HCT116 (cell line): Measurements from ENCODE around the gene EN2. TPM values are rescaled to one million over a fixed set of nuclear protein-coding genes. Genes with fewer than 3 reads are reported as not detected.

Source experiments
- ATAC-seq: fragments of 200-7000 bp; cut with Tn5 transposase; 2 replicates; pipeline ENCODE4 v1.9.1; 2020; ENCODE audit warnings: mild to moderate bottlenecking, moderate library complexity
- BruUV-seq: library from RNA; stranded (reverse); fragments of 400-500 nt; replicated peaks from 2 replicates; lab custom pipeline; 2021; lab: Mats Ljungman, UMichigan
- CTCF ChIA-PET: fragments of 300-600 bp; sonication (Branson Sonifier 250); formaldehyde crosslinking; loops from one replicate; lab custom pipeline; 2021; ENCODE audit warnings: antibody characterized with exemption; lab: Charles Lee
- POLR2A ChIA-PET: fragments of 300-600, 350-600 bp; sonication (Branson Sonifier 250); formaldehyde crosslinking; loops from one replicate; lab custom pipeline; 2021; ENCODE audit warnings: antibody characterized with exemption; lab: Charles Lee
- RAD21 ChIA-PET, 2 experiments: fragments of 300-600 bp; sonication (Branson Sonifier 250); formaldehyde crosslinking; loops; one replicate each; lab custom pipeline; 2023; ENCODE audit warnings: low total read pairs in 2 of 2; ENCODE audit not compliant: uncharacterized antibody in 2 of 2, unreplicated experiment in 2 of 2, low non-redundant PET in 1 of 2; lab: Charles Lee
- DNase-seq: peaks from one replicate; pipeline ENCODE4 v3.0.0-alpha.2; 2010; ENCODE audit warnings: low read depth, low spot score
- H2AFZ ChIP-seq: fragments of 200-600 bp; shearing (Covaris generic), sonication (generic); 2 replicates; pipeline ENCODE4 v1.6.1; 2017; ENCODE audit warnings: low read depth, mixed run types, mixed read lengths, antibody characterized with exemption, low read length; ENCODE audit not compliant: poor library complexity, severe bottlenecking
- H3K27ac ChIP-seq: 2 replicates; pipeline ENCODE4 v1.5.1; 2012; ENCODE audit warnings: low read depth, low read length
- H3K27me3 ChIP-seq: fragments of 200-600 bp; sonication (generic); 2 replicates; pipeline ENCODE4 v1.6.1; 2016; ENCODE audit warnings: mixed run types, low read length, mixed read lengths; ENCODE audit not compliant: insufficient read depth
- H3K36me3 ChIP-seq, 2 experiments: fragments of 200-500 bp in 1 of 2; fragments of 200-600 bp in 1 of 2; sonication (Bioruptor generic) in 1 of 2; sonication (generic) in 1 of 2; 2 replicates each; pipeline versions ENCODE4 v1.5.1 to v1.6.1; 2014 to 2016; ENCODE audit warnings: low read length in 2 of 2, inconsistent platforms in 1 of 2, mixed read lengths in 1 of 2, mixed run types in 1 of 2; ENCODE audit not compliant: insufficient read depth in 2 of 2, control insufficient read depth in 1 of 2
- H3K4me1 ChIP-seq, 2 experiments: fragments of 200-600 bp in 1 of 2; sonication (generic) in 1 of 2; 2 replicates each; pipeline versions ENCODE4 v1.5.1 to v1.6.1; 2012 to 2017; ENCODE audit warnings: low read length in 2 of 2, inconsistent platforms in 1 of 2, mild to moderate bottlenecking in 1 of 2, mixed read lengths in 1 of 2, mixed run types in 1 of 2, moderate library complexity in 1 of 2; ENCODE audit not compliant: insufficient read depth in 2 of 2, control insufficient read depth in 1 of 2
- H3K4me2 ChIP-seq: fragments of 200-600 bp; sonication (generic); 2 replicates; pipeline ENCODE4 v1.6.1; 2017; ENCODE audit warnings: mixed run types, low read length, mixed read lengths
- H3K4me3 ChIP-seq, 2 experiments: fragments of 200-600 bp in 1 of 2; sonication (generic) in 1 of 2; replicated peaks in 1 of 2; 2 replicates each; pipeline ENCODE4 v1.5.1; 2011 to 2016; ENCODE audit warnings: low read length in 2 of 2, control low read depth in 1 of 2, low read depth in 1 of 2, mild to moderate bottlenecking in 1 of 2, mixed read lengths in 1 of 2, mixed run types in 1 of 2
- H3K79me2 ChIP-seq: fragments of 200-600 bp; sonication (generic); 2 replicates; pipeline ENCODE4 v1.6.1; 2017; ENCODE audit warnings: mild to moderate bottlenecking, mixed run types, low read length, moderate library complexity, mixed read lengths; ENCODE audit not compliant: insufficient read depth
- H3K9ac ChIP-seq: fragments of 200-600 bp; sonication (generic); 2 replicates; pipeline ENCODE4 v1.6.1; 2016; ENCODE audit warnings: low read length, mixed read lengths
- H3K9me2 ChIP-seq: fragments of 200-600 bp; sonication (generic), shearing (Covaris generic); 2 replicates; pipeline ENCODE4 v1.6.1; 2017; ENCODE audit warnings: mixed run types, mild to moderate bottlenecking, moderate library complexity; ENCODE audit not compliant: insufficient read depth
- H3K9me3 ChIP-seq, 2 experiments: fragments of 200-500 bp in 1 of 2; fragments of 200-600 bp in 1 of 2; sonication (Bioruptor generic) in 1 of 2; sonication (generic) in 1 of 2; 2 replicates each; pipeline ENCODE4 v1.6.1; 2014 to 2017; ENCODE audit warnings: low read length in 2 of 2, mixed read lengths in 2 of 2, inconsistent platforms in 1 of 2, low read depth in 1 of 2, mild to moderate bottlenecking in 1 of 2, mixed run types in 1 of 2, moderate library complexity in 1 of 2; ENCODE audit not compliant: control insufficient read depth in 1 of 2, insufficient read depth in 1 of 2
- H4K20me1 ChIP-seq: fragments of 200-600 bp; sonication (generic), shearing (Covaris generic); 2 replicates; pipeline ENCODE4 v1.6.1; 2017; ENCODE audit warnings: mixed run types, mild to moderate bottlenecking, moderate library complexity; ENCODE audit not compliant: insufficient read depth
- ATF3 ChIP-seq: IDR thresholded peaks from 2 replicates; pipeline ENCODE4 v1.6.1; 2012
- CBX3 ChIP-seq: IDR thresholded peaks from 2 replicates; pipeline ENCODE4 v1.6.1; 2012; ENCODE audit warnings: low read depth
- ELF1 ChIP-seq: IDR thresholded peaks from 2 replicates; pipeline ENCODE4 v1.6.1; 2012; ENCODE audit warnings: low read depth, borderline replicate concordance
- EZH2 ChIP-seq: fragments of 200-600 bp; sonication (generic); IDR thresholded peaks from 2 replicates; pipeline ENCODE4 v1.6.1; 2017; ENCODE audit warnings: antibody characterized with exemption, mixed run types
- FOSL1 ChIP-seq: IDR thresholded peaks from 2 replicates; pipeline ENCODE4 v1.6.1; 2012; ENCODE audit warnings: low read depth
- POLR2A ChIP-seq: IDR thresholded peaks from 2 replicates; pipeline ENCODE4 v1.7.0; 2011; ENCODE audit warnings: borderline replicate concordance; ENCODE audit not compliant: insufficient read depth, insufficient read length; ENCODE audit errors: extremely low read depth
- POLR2AphosphoS5 ChIP-seq: IDR thresholded peaks from 2 replicates; pipeline ENCODE4 v1.6.1; 2011; ENCODE audit warnings: mild to moderate bottlenecking, low read depth, low read length, moderate library complexity
- RAD21 ChIP-seq: IDR thresholded peaks from 2 replicates; pipeline ENCODE4 v1.6.1; 2012; ENCODE audit warnings: low read depth, mild to moderate bottlenecking
- SIN3A ChIP-seq: IDR thresholded peaks from 2 replicates; pipeline ENCODE4 v1.6.1; 2012; ENCODE audit warnings: low read depth
- YY1 ChIP-seq: IDR thresholded peaks from 2 replicates; pipeline ENCODE4 v1.6.1; 2011; ENCODE audit warnings: low read length, low read depth, moderate library complexity, mild to moderate bottlenecking; ENCODE audit not compliant: insufficient replicate concordance; ENCODE audit errors: extremely low read depth
- ZBTB33 ChIP-seq: IDR thresholded peaks from 2 replicates; pipeline ENCODE4 v1.6.1; 2011; ENCODE audit warnings: mild to moderate bottlenecking, low read length, moderate library complexity; ENCODE audit not compliant: insufficient replicate concordance; ENCODE audit errors: extremely low read depth
- intact Hi-C: fragments of 100-400 bp; cut with micrococcal nuclease; formaldehyde crosslinking; loops from 2 replicates; pipeline ENCODE4 v1.10.0; 2022
- total RNA-seq: library from RNA; stranded (reverse); gene quantifications from one replicate; pipeline ENCODE4 v1.2.1, GENCODE V29; 2021; ENCODE audit not compliant: unreplicated experiment

Gene EN2
- total RNA-seq, 1 experiment from 2014 or later: 0.32 TPM

- DNase-seq (no peak), ATAC-seq (no peak)
- Histone ChIP-seq H3K27me3 (no peaks in the 10 kb centered on the region), H3K4me3 (no peak overlapping the region), H3K4me1 (peaks cover 0 to 12% of the 10 kb centered on the region in 2 experiments; a peak in 3 of 4 replicates), H2AFZ (no peak overlapping the region), H3K9ac (no peak overlapping the region), H3K9me2 (no peaks in the 10 kb centered on the region), H3K9me3 (no peaks in the 10 kb centered on the region), H4K20me1 (no peaks in the 10 kb centered on the region), H3K4me2 (no peak overlapping the region), H3K36me3 (no peaks in the 10 kb centered on the region), H3K27ac (no peak overlapping the region), H3K79me2 (no peaks in the 10 kb centered on the region)
- ChIA-PET RAD21 (no interaction called here), CTCF (no interaction called here), POLR2A (no interaction called here)
- TF ChIP-seq RAD21 (no peak), EZH2 (no peak), ELF1 (no peak), POLR2AphosphoS5 (no peak), YY1 (no peak), CBX3 (no peak), ZBTB33 (no peak), FOSL1 (no peak), ATF3 (no peak), SIN3A (no peak), POLR2A (no peak)
- BruUV-seq: no TSS peak
- intact Hi-C loops: no loop called here
Observed at GRCh38 chr7:155454183-155455112, 3.5 kb upstream of the EN2 start.
